Mesenchymal stem cell (in vitro differentiated cells and primary cell): ENCODE data around the gene DNAH8.

Experiments used
- DNase-seq: peaks from one replicate; pipeline ENCODE4 v3.0.0-alpha.2; 2013
- H2AFZ ChIP-seq: one replicate; pipeline ENCODE4 v1.6.1; 2013; ENCODE audit warnings: low read depth, mild to moderate bottlenecking, control low read depth, inconsistent platforms, low read length, moderate library complexity
- H2AK5ac ChIP-seq: 2 replicates; pipeline ENCODE4 v1.6.1; 2013; ENCODE audit warnings: low read length, moderate library complexity, mild to moderate bottlenecking, inconsistent platforms; ENCODE audit not compliant: severe bottlenecking
- H2BK120ac ChIP-seq: one replicate; pipeline ENCODE4 v1.6.1; 2013; ENCODE audit warnings: low read depth, mild to moderate bottlenecking, inconsistent platforms, low read length, moderate library complexity
- H2BK12ac ChIP-seq, 2 experiments: one replicate each; pipeline ENCODE4 v1.6.1; 2013; ENCODE audit warnings: inconsistent platforms in 2 of 2, low read length in 2 of 2, mild to moderate bottlenecking in 2 of 2, moderate library complexity in 2 of 2, control low read depth in 1 of 2
- H2BK15ac ChIP-seq: one replicate; pipeline ENCODE4 v1.6.1; 2013; ENCODE audit warnings: mild to moderate bottlenecking, low read depth, inconsistent platforms; ENCODE audit not compliant: poor library complexity, severe bottlenecking
- H2BK5ac ChIP-seq: 2 replicates; pipeline ENCODE4 v1.6.1; 2013; ENCODE audit warnings: low read depth, mild to moderate bottlenecking, low read length, control low read depth, inconsistent platforms; ENCODE audit not compliant: poor library complexity, severe bottlenecking
- H3K14ac ChIP-seq, 2 experiments: one replicate each; pipeline ENCODE4 v1.6.1; 2013; ENCODE audit warnings: inconsistent platforms in 2 of 2, low read length in 2 of 2, control low read depth in 1 of 2, mild to moderate bottlenecking in 1 of 2, moderate library complexity in 1 of 2
- H3K18ac ChIP-seq, 2 experiments: one replicate each; pipeline ENCODE4 v1.6.1; 2013; ENCODE audit warnings: inconsistent platforms in 2 of 2, low read length in 2 of 2, control low read depth in 1 of 2, low read depth in 1 of 2, mild to moderate bottlenecking in 1 of 2
- H3K23ac ChIP-seq, 2 experiments: one replicate each; pipeline ENCODE4 v1.6.1; 2013; ENCODE audit warnings: inconsistent platforms in 2 of 2, low read length in 2 of 2, mild to moderate bottlenecking in 2 of 2, moderate library complexity in 2 of 2, control low read depth in 1 of 2
- H3K27ac ChIP-seq: 2 replicates; pipeline ENCODE4 v1.5.1; 2013; ENCODE audit warnings: mild to moderate bottlenecking, moderate library complexity, low read length, control low read depth, inconsistent platforms; ENCODE audit not compliant: poor library complexity, severe bottlenecking
- H3K27me3 ChIP-seq, 2 experiments: 2 replicates each; pipeline versions ENCODE4 v1.6.1 to v1.7.0; 2013; ENCODE audit warnings: low read length in 2 of 2, mild to moderate bottlenecking in 2 of 2, moderate library complexity in 2 of 2, control low read depth in 1 of 2, inconsistent platforms in 1 of 2; ENCODE audit not compliant: control insufficient read depth in 1 of 2, insufficient read depth in 1 of 2
- H3K36me3 ChIP-seq, 2 experiments: 2 replicates each; pipeline versions ENCODE4 v1.6.1 to v1.7.0; 2013; ENCODE audit warnings: low read length in 2 of 2, control low read depth in 1 of 2, inconsistent platforms in 1 of 2, low read depth in 1 of 2, mild to moderate bottlenecking in 1 of 2; ENCODE audit not compliant: insufficient read depth in 2 of 2, control insufficient read depth in 1 of 2
- H3K4ac ChIP-seq, 2 experiments: one replicate each; pipeline ENCODE4 v1.6.1; 2013; ENCODE audit warnings: inconsistent platforms in 2 of 2, low read length in 2 of 2, mild to moderate bottlenecking in 2 of 2, moderate library complexity in 2 of 2, control low read depth in 1 of 2, low read depth in 1 of 2
- H3K4me1 ChIP-seq: 2 replicates; pipeline ENCODE4 v1.6.1; 2013; ENCODE audit warnings: low read depth, low read length, control low read depth; ENCODE audit not compliant: control insufficient read depth, insufficient read depth
- H3K4me2 ChIP-seq: 2 replicates; pipeline ENCODE4 v1.6.1; 2013; ENCODE audit warnings: low read length, mild to moderate bottlenecking, inconsistent platforms; ENCODE audit not compliant: poor library complexity, severe bottlenecking
- H3K4me3 ChIP-seq, 2 experiments: 2 replicates each; pipeline versions ENCODE4 v1.5.1 to v1.7.0; 2013; ENCODE audit warnings: low read length in 2 of 2, mild to moderate bottlenecking in 2 of 2, control low read depth in 1 of 2, low read depth in 1 of 2; ENCODE audit not compliant: insufficient read depth in 1 of 2
- H3K79me1 ChIP-seq: replicated peaks from 2 replicates; pipeline ENCODE4 v1.6.1; 2013; ENCODE audit warnings: mild to moderate bottlenecking, control low read depth, low read length, inconsistent platforms; ENCODE audit not compliant: poor library complexity, severe bottlenecking
- H3K9ac ChIP-seq: 2 replicates; pipeline ENCODE4 v1.7.0; 2013; ENCODE audit warnings: mild to moderate bottlenecking, low read length, moderate library complexity
- H3K9me3 ChIP-seq: 2 replicates; pipeline ENCODE4 v1.7.0; 2013; ENCODE audit warnings: mild to moderate bottlenecking, low read length; ENCODE audit not compliant: control insufficient read depth
- H4K8ac ChIP-seq: one replicate; pipeline ENCODE4 v1.6.1; 2013; ENCODE audit warnings: inconsistent platforms, mild to moderate bottlenecking, low read length, moderate library complexity
- H4K91ac ChIP-seq: one replicate; pipeline ENCODE4 v1.6.1; 2013; ENCODE audit warnings: mild to moderate bottlenecking, low read length, inconsistent platforms
- WGBS: methylation state at CpG from one replicate; pipeline ENCODE4 v1.1.7; 2013; ENCODE audit warnings: mixed read lengths; 5-methylcytosine and 5-hydroxymethylcytosine counted together

DNAH8 gene

DNA sequence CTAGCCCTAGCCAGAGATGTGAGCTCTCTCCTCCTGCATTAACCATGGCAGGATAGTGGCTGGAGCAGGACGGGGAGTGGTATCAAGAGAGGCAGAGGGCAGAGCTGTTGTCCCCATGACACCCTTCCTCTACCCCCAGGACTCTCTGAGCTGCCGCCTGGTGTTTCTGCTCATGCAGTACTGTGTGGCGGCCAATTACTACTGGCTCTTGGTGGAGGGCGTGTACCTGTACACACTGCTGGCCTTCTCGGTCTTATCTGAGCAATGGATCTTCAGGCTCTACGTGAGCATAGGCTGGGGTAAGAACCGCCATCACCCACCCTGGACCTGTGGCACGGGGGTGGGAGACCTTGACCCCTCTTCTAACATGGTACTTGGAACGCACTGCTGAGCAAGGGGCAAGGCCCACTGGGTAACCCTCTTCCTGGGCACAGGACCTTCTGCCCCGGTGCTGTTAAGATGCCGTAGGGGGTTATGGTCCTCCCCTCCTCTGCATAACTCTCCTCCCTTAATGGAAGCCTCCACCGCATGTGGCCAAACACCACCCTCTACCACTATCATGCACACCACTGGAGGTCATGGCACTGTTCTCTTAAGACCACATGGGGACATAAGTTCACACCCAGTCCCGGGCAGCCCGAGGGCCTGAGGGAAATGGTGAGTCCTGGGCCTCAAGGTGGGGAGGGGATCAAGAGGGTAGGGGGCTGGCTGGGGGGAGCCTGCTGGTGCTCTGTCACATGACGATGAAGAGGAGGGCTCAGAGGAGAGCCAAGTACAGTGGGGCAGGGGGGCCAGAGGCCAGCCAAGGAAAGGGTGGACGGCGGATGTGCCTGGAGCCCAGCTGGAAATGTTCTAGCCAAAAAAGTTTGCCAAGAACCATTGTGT lies 358.6 kb downstream of the DNAH8 start:
- 89% methylated on average over 16 of the region's 17 CpGs for WGBS
- Histone ChIP-seq H4K8ac (no peak overlapping the region), H4K91ac (no peak overlapping the region), H3K27ac (no peak overlapping the region), H3K4me3 (no peak overlapping the region), H2BK15ac (no peak overlapping the region), H3K9me3 (no peaks in the 10 kb centered on the region), H3K23ac (no peak overlapping the region), H3K9ac (no peak overlapping the region), H3K4me2 (no peak overlapping the region), H3K4ac (no peak overlapping the region), H2AK5ac (no peak overlapping the region), H2AFZ (no peak overlapping the region), H3K18ac (no peak overlapping the region), H2BK12ac (no peak overlapping the region), H3K36me3 (no peaks in the 10 kb centered on the region), H3K14ac (no peak overlapping the region), H3K79me1 (no peaks in the 10 kb centered on the region), H3K27me3 (peaks cover 4 to 40% of the 10 kb centered on the region in 2 experiments), H3K4me1 (no peaks in the 10 kb centered on the region), H2BK120ac (no peak overlapping the region), H2BK5ac (no peak overlapping the region)
- no peak for DNase-seq

DNA sequence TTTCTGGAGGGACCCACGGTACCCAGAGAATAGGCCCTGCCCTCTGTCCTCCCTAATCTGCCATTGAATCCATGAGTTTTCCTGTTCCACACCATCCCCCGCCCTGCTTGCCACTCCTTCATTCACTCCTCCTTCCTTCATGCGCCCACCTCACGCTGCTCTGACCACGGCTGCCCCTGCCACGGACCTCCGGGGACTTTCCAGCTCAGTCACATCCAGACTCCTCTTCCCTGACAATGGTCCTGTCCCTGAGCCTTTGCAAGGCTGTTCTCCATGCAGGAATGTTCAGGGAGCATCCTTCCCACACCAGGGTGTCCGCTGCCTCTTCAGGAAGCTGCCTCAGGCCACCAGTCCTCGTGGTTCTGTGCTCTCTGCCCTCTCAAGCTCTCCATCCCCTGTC lies 359.4 kb downstream of the DNAH8 start:
- H2BK12ac ChIP-seq: no peak overlapping the region
- no peak overlapping the region for H2AFZ ChIP-seq
- H3K4me1 ChIP-seq: no peaks in the 10 kb centered on the region
- H4K91ac ChIP-seq: no peak overlapping the region
- H3K9ac ChIP-seq: no peak overlapping the region
- H3K9me3 ChIP-seq: no peaks in the 10 kb centered on the region
- H3K27me3 ChIP-seq: peaks cover 4 to 46% of the 10 kb centered on the region in 2 experiments
- DNase-seq: no peak
- H3K4ac ChIP-seq: no peak overlapping the region
- no peaks in the 10 kb centered on the region for H3K79me1 ChIP-seq
- 74% methylated on average over 9 of the region's 9 CpGs for WGBS
- H3K23ac ChIP-seq: no peak overlapping the region
- no peak overlapping the region for H3K4me3 ChIP-seq
- H3K27ac ChIP-seq: no peak overlapping the region
- H3K18ac ChIP-seq: no peak overlapping the region
- H3K4me2 ChIP-seq: no peak overlapping the region
- no peak overlapping the region for H3K14ac ChIP-seq
- H3K36me3 ChIP-seq: no peaks in the 10 kb centered on the region
- H2BK120ac ChIP-seq: no peak overlapping the region
- H4K8ac ChIP-seq: no peak overlapping the region
- no peak overlapping the region for H2BK5ac ChIP-seq
- H2AK5ac ChIP-seq: no peak overlapping the region
- H2BK15ac ChIP-seq: no peak overlapping the region

GRCh38 chr6:39075010-39075686 lies 360.0 kb downstream of the DNAH8 start:
- no peak overlapping the region for H2BK12ac ChIP-seq
- no peak overlapping the region for H3K18ac ChIP-seq

More at GRCh38 chr6:39075010-39075686, 360.0 kb downstream of the DNAH8 start:
- Histone ChIP-seq H2AK5ac (no peak overlapping the region), H3K14ac (no peak overlapping the region), H4K8ac (no peak overlapping the region), H3K36me3 (no peaks in the 10 kb centered on the region), H3K27ac (no peak overlapping the region), H3K4me3 (no peak overlapping the region), H2BK15ac (no peak overlapping the region), H3K23ac (no peak overlapping the region), H2AFZ (no peak overlapping the region), H2BK5ac (no peak overlapping the region), H3K27me3 (peaks cover 4 to 40% of the 10 kb centered on the region in 2 experiments), H3K4me1 (no peaks in the 10 kb centered on the region), H3K4me2 (no peak overlapping the region), H3K9ac (no peak overlapping the region), H2BK120ac (no peak overlapping the region), H3K9me3 (no peaks in the 10 kb centered on the region), H3K79me1 (no peaks in the 10 kb centered on the region), H3K4ac (no peak overlapping the region), H4K91ac (no peak overlapping the region)
- no peak for DNase-seq
- 69% methylated on average over 6 of the region's 12 CpGs for WGBS
